Gastroesophageal sphincter (tissue), 4 donors: ENCODE data around the gene VAMP4. TPM values are rescaled to one million over a fixed set of nuclear protein-coding genes. Genes with fewer than 3 reads are reported as not detected.
"Not testable (repeated sequence)": the region's sequence is repeated elsewhere in the genome, so short reads cannot be mapped to it uniquely, and the experiment has no call there.

Experiments used
- ATAC-seq: fragments of 150-250 bp; one replicate; pipeline ENCODE4 v1.9.1; 2016; ENCODE audit warnings: mild to moderate bottlenecking, moderate library complexity
- H3K27ac ChIP-seq, 4 donors: fragments of 200-600 bp; sonication (generic) in 3 of 4; 1 replicate in 3 of 4; 2 replicates in 1 of 4; pipeline ENCODE4 v1.5.1; 2016 to 2019
- H3K27me3 ChIP-seq: fragments of 200-600 bp; sonication (generic); one replicate; pipeline ENCODE4 v1.5.1; 2019
- H3K36me3 ChIP-seq, 2 donors: fragments of 200-600 bp; sonication (generic); one replicate each; pipeline ENCODE4 v1.5.1; 2019; ENCODE audit warnings: control low read depth in 1 of 2
- H3K4me1 ChIP-seq, 3 donors: fragments of 200-600 bp; sonication (generic); 1 replicate in 2 of 3; 2 replicates in 1 of 3; pipeline ENCODE4 v1.5.1; 2016 to 2019; ENCODE audit warnings: control low read depth in 2 of 3
- H3K4me3 ChIP-seq, 2 donors: fragments of 200-600 bp; sonication (generic); one replicate each; pipeline ENCODE4 v1.5.1; 2019; ENCODE audit warnings: mild to moderate bottlenecking in 1 of 2, moderate library complexity in 1 of 2
- H3K9me3 ChIP-seq, 3 donors: fragments of 200-600 bp; sonication (generic); one replicate each; pipeline ENCODE4 v1.5.1; 2017 to 2019; ENCODE audit warnings: control low read depth in 2 of 3
- EP300 ChIP-seq: sonication (generic); formaldehyde crosslinking; IDR thresholded peaks from one replicate; pipeline ENCODE4 v1.6.1; 2017; ENCODE audit warnings: antibody characterized with exemption, mild to moderate bottlenecking
- POLR2A ChIP-seq, 2 donors: fragments of 450-650 bp; IDR thresholded peaks; one replicate each; pipeline ENCODE4 v1.6.1; 2017; ENCODE audit warnings: antibody characterized with exemption in 2 of 2, mild to moderate bottlenecking in 2 of 2, moderate library complexity in 1 of 2
- POLR2AphosphoS5 ChIP-seq: sonication (generic); formaldehyde crosslinking; IDR thresholded peaks from one replicate; pipeline ENCODE4 v1.6.1; 2017; ENCODE audit warnings: antibody characterized with exemption
- WGBS, 2 donors: methylation state at CpG; one replicate each; pipeline ENCODE4 v1.1.5; 2018; ENCODE audit warnings: low coverage in 1 of 2; 5-methylcytosine and 5-hydroxymethylcytosine counted together
- total RNA-seq, 4 donors: library from RNA; depleted of rRNA; stranded (reverse); fragments of >200 nt; gene quantifications; one replicate each; pipeline ENCODE4 v1.1.0, GENCODE V29; 2016
- TF ChIP-seq, protein P1 (sequence below), 4 experiments: fragments of 200-600 bp in 2 of 4; fragments of 450-650 bp in 2 of 4; sonication (generic) in 1 of 4; IDR thresholded peaks; one replicate each; pipeline ENCODE4 v1.5.1; 2017 to 2019; ENCODE audit warnings: antibody characterized with exemption in 4 of 4, mild to moderate bottlenecking in 2 of 4, moderate library complexity in 2 of 4

VAMP4 gene
- total RNA-seq, 4 donors from 2014 or later = 16.3 to 37.5 (median 20.0) TPM

DNA sequence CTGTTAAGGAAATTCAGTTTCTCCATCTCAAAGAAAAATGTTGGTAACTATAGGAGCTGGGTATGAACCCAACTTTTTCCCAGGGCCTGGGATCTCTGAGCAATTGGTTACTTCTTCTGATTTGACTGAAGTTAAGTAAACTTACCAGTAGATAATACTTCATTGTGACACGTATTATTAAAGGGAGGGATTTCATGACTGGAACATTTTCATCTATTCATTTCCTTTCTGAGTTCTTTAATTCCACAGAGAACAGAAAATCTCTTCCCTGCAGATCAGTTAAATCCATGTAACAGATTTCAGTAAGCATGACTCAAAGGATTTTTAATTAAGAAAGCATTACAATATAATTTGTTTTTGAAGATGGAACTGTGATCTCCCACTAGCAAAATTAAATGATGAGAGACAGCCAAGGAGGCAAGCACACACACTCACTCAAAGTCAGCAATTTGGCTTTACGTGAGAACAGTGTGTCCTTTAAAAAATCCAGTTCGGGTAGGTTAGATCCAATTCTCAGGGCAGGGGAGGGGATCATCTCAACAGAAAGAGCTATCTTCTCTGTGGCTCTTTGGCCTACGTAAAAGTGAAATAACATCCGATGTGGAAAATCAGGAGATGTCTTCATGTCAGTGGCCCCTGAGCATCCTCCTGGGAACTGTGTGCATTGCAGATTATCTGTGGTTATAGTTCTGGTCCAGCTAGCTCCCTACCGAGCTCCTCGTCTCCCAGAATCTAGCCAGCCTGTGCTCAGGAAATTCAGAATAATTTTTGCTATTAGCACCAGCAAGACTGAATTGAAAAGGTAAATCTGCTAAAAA is 78.6 kb downstream of the VAMP4 start:
- no peak for TF ChIP-seq EP300
- TF ChIP-seq POLR2AphosphoS5 = peak; percentile 66
- H3K9me3 ChIP-seq = no peaks in the 10 kb centered on the region
- H3K4me1 ChIP-seq = peaks cover 30 to 81% (median 37%) of the 10 kb centered on the region in 3 donors
- H3K36me3 ChIP-seq = no peaks in the 10 kb centered on the region
- no peak overlapping the region for H3K4me3 ChIP-seq
- ATAC-seq = peak; percentile 78
- H3K27me3 ChIP-seq = no peaks in the 10 kb centered on the region
- WGBS, 2 donors = 0 to 25% methylated on average over 1 to 6 of the region's 7 CpGs
- H3K27ac ChIP-seq = peak overlapping the region; percentile 84 to 87 (median 86)

DNA sequence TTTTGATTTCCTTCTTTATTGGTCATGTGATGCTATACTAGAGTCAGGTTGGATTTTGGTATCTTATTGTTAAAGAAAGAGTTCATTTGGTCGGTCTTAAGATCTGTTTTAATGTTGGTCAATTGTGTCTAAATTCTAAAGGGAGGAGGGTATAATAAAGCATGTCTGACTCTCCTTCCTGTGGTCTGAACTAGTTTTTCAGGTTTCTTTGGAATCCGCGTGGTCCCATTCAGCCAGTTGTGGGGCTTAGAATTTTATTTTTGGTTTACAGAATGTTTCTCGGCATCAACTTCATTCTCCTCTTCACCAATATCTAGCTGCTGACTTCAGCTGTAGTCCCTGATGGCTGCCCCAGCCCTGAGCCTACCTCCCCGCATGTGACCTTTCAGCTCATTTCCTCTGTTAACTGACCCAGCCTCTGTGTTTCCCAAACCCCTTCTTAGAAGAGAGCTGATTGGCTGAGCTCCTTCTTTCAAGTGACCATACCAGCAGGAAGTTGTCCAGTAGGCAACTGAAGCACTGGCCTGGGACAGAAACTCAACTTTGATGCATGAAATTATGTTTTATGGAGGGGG is 80.7 kb downstream of the VAMP4 start:
- Histone ChIP-seq H3K9me3 (no peaks in the 10 kb centered on the region), H3K4me1 (peaks cover 30 to 78% (median 33%) of the 10 kb centered on the region in 3 donors), H3K4me3 (no peak overlapping the region), H3K27me3 (no peaks in the 10 kb centered on the region), H3K27ac (peak overlapping the region in 2 of 4 donors; percentile 84 to 87), H3K36me3 (no peaks in the 10 kb centered on the region)
- TF ChIP-seq EP300 (no peak), POLR2A (IDR thresholded peaks at IDR 0.05) (no peak), POLR2AphosphoS5 (no peak)
- TF ChIP-seq, protein P1, sequence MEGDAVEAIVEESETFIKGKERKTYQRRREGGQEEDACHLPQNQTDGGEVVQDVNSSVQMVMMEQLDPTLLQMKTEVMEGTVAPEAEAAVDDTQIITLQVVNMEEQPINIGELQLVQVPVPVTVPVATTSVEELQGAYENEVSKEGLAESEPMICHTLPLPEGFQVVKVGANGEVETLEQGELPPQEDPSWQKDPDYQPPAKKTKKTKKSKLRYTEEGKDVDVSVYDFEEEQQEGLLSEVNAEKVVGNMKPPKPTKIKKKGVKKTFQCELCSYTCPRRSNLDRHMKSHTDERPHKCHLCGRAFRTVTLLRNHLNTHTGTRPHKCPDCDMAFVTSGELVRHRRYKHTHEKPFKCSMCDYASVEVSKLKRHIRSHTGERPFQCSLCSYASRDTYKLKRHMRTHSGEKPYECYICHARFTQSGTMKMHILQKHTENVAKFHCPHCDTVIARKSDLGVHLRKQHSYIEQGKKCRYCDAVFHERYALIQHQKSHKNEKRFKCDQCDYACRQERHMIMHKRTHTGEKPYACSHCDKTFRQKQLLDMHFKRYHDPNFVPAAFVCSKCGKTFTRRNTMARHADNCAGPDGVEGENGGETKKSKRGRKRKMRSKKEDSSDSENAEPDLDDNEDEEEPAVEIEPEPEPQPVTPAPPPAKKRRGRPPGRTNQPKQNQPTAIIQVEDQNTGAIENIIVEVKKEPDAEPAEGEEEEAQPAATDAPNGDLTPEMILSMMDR (IDR thresholded peaks at IDR 0.05) = no peak
- no peak for ATAC-seq
- WGBS, 2 donors = 97 to 100% methylated on average over 1 to 4 of the region's 5 CpGs

DNA sequence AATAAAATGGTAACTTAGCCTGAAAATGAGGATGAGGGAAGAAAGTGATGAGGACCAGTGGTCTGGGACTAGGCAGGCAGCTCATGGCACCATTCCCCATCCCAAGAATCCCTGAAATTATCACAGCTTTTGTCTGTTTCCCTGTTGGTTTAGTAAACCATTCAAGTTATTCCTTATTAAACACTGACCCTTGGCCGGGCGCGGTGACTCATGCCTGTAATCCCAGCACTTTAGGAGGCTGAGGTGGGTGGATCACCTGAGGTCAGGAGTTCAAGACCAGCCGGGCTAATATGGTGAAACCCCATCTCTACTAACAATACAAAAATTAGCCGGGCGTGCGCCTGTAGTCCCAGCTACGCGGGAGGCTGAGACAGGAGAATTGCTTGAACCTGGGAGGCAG is 85.7 kb downstream of the VAMP4 start:
- Histone ChIP-seq H3K27ac (peak overlapping the region; percentile 78 to 96 (median 86)), H3K4me1 (peaks cover 18 to 78% (median 38%) of the 10 kb centered on the region in 3 donors)
- H3K4me3 ChIP-seq, H3K36me3 ChIP-seq, H3K27me3 ChIP-seq, H3K9me3 ChIP-seq, ATAC-seq: not testable (repeated sequence)
- 100% methylated on average over 1 of the region's 9 CpGs; no CpG with 5 or more reads in 1 of the 2 donors for WGBS, 2 donors

DNA sequence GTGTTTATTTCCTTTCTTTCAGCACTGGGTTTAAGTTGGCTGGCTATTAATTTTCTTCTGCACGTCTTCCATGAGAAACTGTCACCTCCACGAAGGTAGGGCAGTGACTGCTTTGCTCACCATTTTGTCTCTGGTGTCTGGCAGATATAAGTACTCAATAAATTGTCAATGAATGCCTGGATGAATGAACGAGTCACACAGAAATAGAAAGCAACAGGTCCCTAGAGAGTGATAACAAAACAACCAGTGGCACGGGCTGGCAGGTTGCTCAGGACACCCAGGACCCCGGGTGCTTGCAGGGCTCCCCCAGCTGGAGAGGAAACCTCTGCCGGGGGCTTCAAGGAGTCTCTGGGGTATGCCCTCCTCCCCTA is 86.1 kb downstream of the VAMP4 start:
- H3K9me3 ChIP-seq = no peaks in the 10 kb centered on the region
- peak overlapping the region in 1 of 2 donors; percentile 25 for H3K4me3 ChIP-seq
- H3K27ac ChIP-seq = peak overlapping the region; percentile 78 to 96 (median 86)
- H3K4me1 ChIP-seq = peaks cover 18 to 82% (median 38%) of the 10 kb centered on the region in 3 donors
- ATAC-seq = no peak
- TF ChIP-seq POLR2A (IDR thresholded peaks at IDR 0.05) = no peak
- TF ChIP-seq, protein P1 (IDR thresholded peaks at IDR 0.05) = no peak
- TF ChIP-seq POLR2AphosphoS5 = no peak
- no peak for TF ChIP-seq EP300
- WGBS, 2 donors = 45 to 60% methylated on average over 1 to 2 of the region's 6 CpGs
- no peaks in the 10 kb centered on the region for H3K27me3 ChIP-seq
- no peaks in the 10 kb centered on the region for H3K36me3 ChIP-seq

DNA sequence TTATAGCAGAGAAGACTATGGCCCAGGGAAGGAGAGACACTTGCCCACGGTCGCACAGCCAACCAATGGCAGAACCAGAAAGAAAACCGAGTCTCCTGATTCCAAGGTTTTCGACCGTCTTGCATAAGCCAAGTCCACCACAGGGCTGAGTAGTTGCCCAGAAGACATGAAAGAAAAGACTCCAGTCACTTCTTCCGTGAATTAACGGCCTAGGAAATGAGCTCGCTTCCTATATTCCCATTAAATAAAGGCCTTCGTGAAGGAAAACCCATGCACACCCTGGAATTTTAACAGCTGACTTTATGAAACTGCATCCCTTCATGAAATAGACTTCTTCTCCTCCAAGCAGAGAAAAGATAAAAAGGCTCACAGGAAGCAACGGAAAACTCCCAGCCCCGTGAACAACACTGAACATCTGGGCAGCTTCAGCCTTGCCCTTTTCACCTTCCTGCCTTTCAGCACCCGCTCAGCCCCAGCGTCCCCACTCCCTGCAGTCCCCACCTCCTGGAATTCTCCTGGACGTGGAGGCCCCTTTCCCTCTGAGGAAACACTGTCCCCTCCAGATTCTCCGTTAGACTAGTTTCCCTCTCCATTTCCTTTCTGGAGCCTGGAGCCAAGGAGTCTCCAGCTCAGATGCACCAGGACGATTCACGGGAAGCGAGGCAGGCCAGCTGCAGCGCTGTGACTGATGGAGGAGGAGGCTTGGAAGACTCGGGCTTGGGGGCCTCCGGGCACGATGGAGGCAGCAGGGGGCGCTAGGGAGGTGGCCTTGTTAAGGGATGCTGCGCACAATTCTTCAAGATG is 86.7 kb downstream of the VAMP4 start:
- 11 to 19% methylated on average over 7 to 24 of the region's 24 CpGs for WGBS, 2 donors
- H3K27ac ChIP-seq = peak overlapping the region; percentile 78 to 96 (median 86)
- H3K4me3 ChIP-seq = peak overlapping the region in 1 of 2 donors; percentile 25

More for the DNA sequence above, 86.7 kb downstream of the VAMP4 start:
- Histone ChIP-seq H3K36me3 (no peaks in the 10 kb centered on the region), H3K9me3 (no peaks in the 10 kb centered on the region), H3K4me1 (peaks cover 17 to 83% (median 38%) of the 10 kb centered on the region in 3 donors), H3K27me3 (no peaks in the 10 kb centered on the region)
- TF ChIP-seq EP300 = no peak
- TF ChIP-seq, protein P1 (IDR thresholded peaks at IDR 0.05) = peak; percentile 18 to 66 (median 48)
- ATAC-seq = peak; percentile 62
